Lower lobe of right lung (tissue), 2 donors: ENCODE data around the gene SLC30A3. TPM values are rescaled to one million over a fixed set of nuclear protein-coding genes. Genes with fewer than 3 reads are reported as not detected.
A peak's percentile ranks its signal among the peaks of the same experiment; 100 is the strongest.

Experiments used
- ATAC-seq, 2 donors: fragments of 200-7000 bp; cut with Tn5 transposase; one replicate each; pipeline ENCODE4 v1.9.1; 2020 to 2022; ENCODE audit warnings: mild to moderate bottlenecking in 2 of 2, moderate library complexity in 2 of 2
- DNase-seq: peaks from one replicate; pipeline ENCODE4 v3.0.0-alpha.2; 2020
- H3K27ac ChIP-seq: fragments of 200-600 bp; one replicate; pipeline ENCODE4 v1.8.0; 2022
- H3K27me3 ChIP-seq: fragments of 200-600 bp; one replicate; pipeline ENCODE4 v1.8.0; 2022; ENCODE audit warnings: low read depth
- H3K36me3 ChIP-seq: fragments of 200-600 bp; one replicate; pipeline ENCODE4 v1.8.0; 2022; ENCODE audit warnings: mild to moderate bottlenecking
- H3K4me1 ChIP-seq: fragments of 200-600 bp; one replicate; pipeline ENCODE4 v1.8.0; 2022
- H3K4me3 ChIP-seq: fragments of 200-600 bp; one replicate; pipeline ENCODE4 v1.8.0; 2022; ENCODE audit warnings: mild to moderate bottlenecking
- H3K9me3 ChIP-seq: fragments of 200-600 bp; one replicate; pipeline ENCODE4 v1.8.0; 2022
- intact Hi-C: fragments of 100-400 bp; cut with DNase I; formaldehyde crosslinking; loops from one replicate; pipeline ENCODE4 v1.11.0; 2022
- total RNA-seq: library from RNA; stranded (reverse); fragmentation: NEBNext Ultra II Directional; extraction: Animal tissue kit (Norgen Biotek cat#: 25700); gene quantifications from one replicate; pipeline ENCODE4 v1.2.1, GENCODE V29; 2021
- TF ChIP-seq, protein P1 (sequence below): fragments of 200-600 bp; IDR thresholded peaks from one replicate; pipeline ENCODE4 v1.8.0; 2022; ENCODE audit warnings: antibody characterized with exemption, mild to moderate bottlenecking
- donor health status: DM: no; HTN: yes; CAD: no; lungs with severe emphysema.

SLC30A3 gene
- total RNA-seq, 1 donor from 2014 or later = 0.80 TPM

DNA sequence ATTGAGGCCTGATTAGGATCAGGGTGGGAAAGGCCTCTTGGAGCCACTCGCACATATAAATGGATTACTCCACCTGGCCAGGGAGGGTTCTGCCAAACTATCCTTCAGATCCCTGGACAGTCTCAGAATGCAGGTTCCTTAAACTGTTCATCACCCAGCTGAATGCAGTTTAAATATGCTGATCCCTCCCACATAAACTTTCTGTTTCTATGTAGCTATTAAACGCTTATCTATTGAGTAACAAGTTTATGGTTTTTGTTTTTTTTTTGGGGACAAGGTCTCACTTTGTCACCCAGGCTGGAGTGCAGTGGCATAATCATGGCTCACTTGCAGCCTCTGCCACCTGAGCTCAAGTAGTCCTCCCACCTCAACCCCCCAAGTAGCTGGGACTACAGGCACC lies 43.8 kb downstream of the SLC30A3 start:
- Histone ChIP-seq H3K4me3 (no peak overlapping the region), H3K9me3 (no peaks in the 10 kb centered on the region), H3K27ac (no peak overlapping the region), H3K27me3 (no peaks in the 10 kb centered on the region), H3K4me1 (peaks cover 15% of the 10 kb centered on the region), H3K36me3 (peaks cover 34% of the 10 kb centered on the region)
- DNase-seq (no peak), ATAC-seq (no peak)
- TF ChIP-seq, protein P1, sequence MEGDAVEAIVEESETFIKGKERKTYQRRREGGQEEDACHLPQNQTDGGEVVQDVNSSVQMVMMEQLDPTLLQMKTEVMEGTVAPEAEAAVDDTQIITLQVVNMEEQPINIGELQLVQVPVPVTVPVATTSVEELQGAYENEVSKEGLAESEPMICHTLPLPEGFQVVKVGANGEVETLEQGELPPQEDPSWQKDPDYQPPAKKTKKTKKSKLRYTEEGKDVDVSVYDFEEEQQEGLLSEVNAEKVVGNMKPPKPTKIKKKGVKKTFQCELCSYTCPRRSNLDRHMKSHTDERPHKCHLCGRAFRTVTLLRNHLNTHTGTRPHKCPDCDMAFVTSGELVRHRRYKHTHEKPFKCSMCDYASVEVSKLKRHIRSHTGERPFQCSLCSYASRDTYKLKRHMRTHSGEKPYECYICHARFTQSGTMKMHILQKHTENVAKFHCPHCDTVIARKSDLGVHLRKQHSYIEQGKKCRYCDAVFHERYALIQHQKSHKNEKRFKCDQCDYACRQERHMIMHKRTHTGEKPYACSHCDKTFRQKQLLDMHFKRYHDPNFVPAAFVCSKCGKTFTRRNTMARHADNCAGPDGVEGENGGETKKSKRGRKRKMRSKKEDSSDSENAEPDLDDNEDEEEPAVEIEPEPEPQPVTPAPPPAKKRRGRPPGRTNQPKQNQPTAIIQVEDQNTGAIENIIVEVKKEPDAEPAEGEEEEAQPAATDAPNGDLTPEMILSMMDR = no peak
- intact Hi-C loops = no loop called here

- no peak overlapping the region for H3K4me3 ChIP-seq
- no peak overlapping the region for H3K27ac ChIP-seq
- H3K36me3 ChIP-seq = peaks cover 29% of the 10 kb centered on the region
- H3K27me3 ChIP-seq = no peaks in the 10 kb centered on the region
- ATAC-seq (no peak), DNase-seq (no peak)
- no peaks in the 10 kb centered on the region for H3K9me3 ChIP-seq
- H3K4me1 ChIP-seq = peaks cover 17% of the 10 kb centered on the region
- intact Hi-C loops = no loop called here
- TF ChIP-seq, protein P1 = no peak
Measured at GRCh38 chr2:27218614-27219013, 44.2 kb downstream of the SLC30A3 start.

- intact Hi-C loops = no loop called here
- no peaks in the 10 kb centered on the region for H3K9me3 ChIP-seq
- ATAC-seq = peak; percentile 97
Measured at GRCh38 chr2:27217173-27218121, 45.4 kb downstream of the SLC30A3 start, which contains the start of gene CAD. Gene CAD (plus strand): TSS chr2:27217369. CDS start chr2:27217552, 183 bp downstream.

GRCh38 chr2:27216416-27217137 lies 46.3 kb downstream of the SLC30A3 start:
- H3K9me3 ChIP-seq = no peaks in the 10 kb centered on the region
- H3K27me3 ChIP-seq = no peaks in the 10 kb centered on the region
- H3K27ac ChIP-seq = peak overlapping the region; percentile 66
- H3K4me3 ChIP-seq = peak overlapping the region; percentile 74
- DNase-seq = no peak
- intact Hi-C loops = no loop called here
- H3K36me3 ChIP-seq = peaks cover 9% of the 10 kb centered on the region
- TF ChIP-seq, protein P1 = no peak
- no peak for ATAC-seq
- H3K4me1 ChIP-seq = peaks cover 26% of the 10 kb centered on the region

More at GRCh38 chr2:27217173-27218121, 45.4 kb downstream of the SLC30A3 start, which contains the start of gene CAD:
- DNase-seq = peak; percentile 93
- H3K4me1 ChIP-seq = peaks cover 26% of the 10 kb centered on the region
- TF ChIP-seq, protein P1 = peak; percentile 39
- H3K27ac ChIP-seq = peak within 1 kb of the TSS; percentile 66
- peaks cover 17% of the 10 kb centered on the region for H3K36me3 ChIP-seq
- no peaks in the 10 kb centered on the region for H3K27me3 ChIP-seq
- H3K4me3 ChIP-seq = peak within 1 kb of the TSS; percentile 74

DNA sequence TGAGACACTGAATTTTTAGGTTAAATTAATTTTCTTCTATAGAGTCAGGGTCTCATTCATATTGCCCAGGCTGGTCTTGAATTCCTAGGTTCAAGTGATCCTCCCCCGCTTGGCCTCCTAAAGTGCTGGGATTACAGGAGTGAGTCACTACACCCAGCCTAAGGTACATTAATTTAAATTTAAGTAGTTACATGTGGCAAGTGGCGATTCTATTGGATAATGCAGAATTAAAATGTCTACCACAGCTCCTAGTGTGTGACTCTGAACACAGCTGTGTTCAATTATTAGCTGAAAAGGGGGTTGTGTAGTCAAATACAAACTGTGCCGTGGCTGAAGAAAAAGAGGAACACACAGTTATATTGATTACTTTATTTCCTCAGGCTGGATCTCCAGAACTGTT lies 47.9 kb downstream of the SLC30A3 start:
- no peak overlapping the region for H3K4me3 ChIP-seq
- intact Hi-C loops = no loop called here
- peaks cover 32% of the 10 kb centered on the region for H3K4me1 ChIP-seq
- no peaks in the 10 kb centered on the region for H3K9me3 ChIP-seq
- H3K36me3 ChIP-seq = peaks cover 11% of the 10 kb centered on the region
- H3K27me3 ChIP-seq = no peaks in the 10 kb centered on the region
- no peak for ATAC-seq
- H3K27ac ChIP-seq = no peak overlapping the region
- DNase-seq = no peak
- TF ChIP-seq, protein P1 = no peak
